Endothelial cell of umbilical vein (primary cell): ENCODE results near the gene VTI1A. TPM values are rescaled to one million over a fixed set of nuclear protein-coding genes. Genes with fewer than 3 reads are reported as not detected.

Experiments used
- BruUV-seq: library from RNA; stranded (reverse); fragments of 400-500 nt; replicated peaks from 2 replicates; lab custom pipeline; 2021; lab: Mats Ljungman, UMichigan
- CTCF ChIA-PET: fragments of 300-600, 350-600 bp; sonication (Branson Sonifier 250); formaldehyde crosslinking; loops from one replicate; lab custom pipeline; 2021; ENCODE audit warnings: antibody characterized with exemption, inconsistent platforms; lab: Charles Lee
- POLR2A ChIA-PET: fragments of 300-600, 350-600 bp; sonication (Branson Sonifier 250); formaldehyde crosslinking; loops from one replicate; lab custom pipeline; 2021; ENCODE audit warnings: antibody characterized with exemption, inconsistent platforms; lab: Charles Lee
- DNase-seq: peaks from one replicate; pipeline ENCODE4 v3.0.0-alpha.2; 2011; ENCODE audit warnings: low read depth, low spot score
- FAIRE-seq: peaks from 2 replicates; lab custom pipeline; 2011; peaks lifted over from hg19 to GRCh38; lab: Jason Lieb, UNC
- H2AFZ ChIP-seq: 2 replicates; pipeline ENCODE4 v1.6.0; 2012; ENCODE audit warnings: low read depth, low read length, control low read depth, inconsistent platforms
- H3K27ac ChIP-seq: 2 replicates; pipeline ENCODE4 v1.5.1; 2011; ENCODE audit warnings: low read depth, mild to moderate bottlenecking, control low read depth, low read length, moderate library complexity; ENCODE audit not compliant: insufficient read depth
- H3K27me3 ChIP-seq, 2 experiments: 2 replicates each; pipeline versions ENCODE4 v1.6.0 to v1.6.1; 2011; ENCODE audit warnings: low read length in 2 of 2, mixed read lengths in 1 of 2; ENCODE audit not compliant: control insufficient read depth in 2 of 2, insufficient read depth in 2 of 2
- H3K36me3 ChIP-seq, 2 experiments: 2 replicates in 1 of 2; 3 replicates in 1 of 2; pipeline ENCODE4 v1.5.1; 2011; ENCODE audit warnings: low read length in 2 of 2, mild to moderate bottlenecking in 1 of 2, moderate library complexity in 1 of 2; ENCODE audit not compliant: control insufficient read depth in 2 of 2, insufficient read depth in 2 of 2; ENCODE audit errors: extremely low read depth in 1 of 2
- H3K4me1 ChIP-seq: 3 replicates; pipeline ENCODE4 v1.5.1; 2011; ENCODE audit warnings: mild to moderate bottlenecking, low read length; ENCODE audit not compliant: control insufficient read depth, insufficient read depth; ENCODE audit errors: extremely low read depth
- H3K4me2 ChIP-seq: 2 replicates; pipeline ENCODE4 v1.6.1; 2011; ENCODE audit warnings: low read length, control low read depth, mixed read lengths; ENCODE audit not compliant: insufficient read depth
- H3K4me3 ChIP-seq, 3 experiments: fragments of 200-600 bp in 1 of 3; sonication (generic), shearing (Covaris generic) in 1 of 3; replicated peaks in 1 of 3; 2 replicates each; pipeline ENCODE4 v1.5.1; 2011 to 2016; ENCODE audit warnings: control low read depth in 3 of 3, low read length in 3 of 3, mild to moderate bottlenecking in 2 of 3, inconsistent platforms in 1 of 3, low read depth in 1 of 3, moderate library complexity in 1 of 3; ENCODE audit not compliant: insufficient read depth in 1 of 3
- H3K79me2 ChIP-seq: 2 replicates; pipeline ENCODE4 v1.6.0; 2012; ENCODE audit warnings: low read length, inconsistent platforms; ENCODE audit not compliant: control insufficient read depth, insufficient read depth
- H3K9ac ChIP-seq: replicated peaks from 2 replicates; pipeline ENCODE3; 2011; ENCODE audit warnings: low read length, control low read depth; ENCODE audit not compliant: insufficient read depth; ENCODE audit errors: extremely low read depth
- H3K9me1 ChIP-seq: replicated peaks from 3 replicates; pipeline ENCODE4 v1.6.0; 2011; ENCODE audit warnings: mild to moderate bottlenecking, low read length; ENCODE audit not compliant: control insufficient read depth, insufficient read depth; ENCODE audit errors: extremely low read depth
- H3K9me3 ChIP-seq: replicated peaks from 2 replicates; pipeline ENCODE4 v1.5.1; 2012; ENCODE audit warnings: low read length, inconsistent platforms; ENCODE audit not compliant: control insufficient read depth, insufficient read depth
- H4K20me1 ChIP-seq: replicated peaks from 2 replicates; pipeline ENCODE3; 2011; ENCODE audit warnings: mild to moderate bottlenecking, low read length; ENCODE audit not compliant: control insufficient read depth, insufficient read depth; ENCODE audit errors: extremely low read depth
- EZH2 ChIP-seq: IDR thresholded peaks from 2 replicates; pipeline ENCODE4 v1.6.1; 2012; ENCODE audit warnings: borderline replicate concordance, low read depth, mild to moderate bottlenecking, moderate library complexity, low read length, inconsistent platforms; ENCODE audit not compliant: severe bottlenecking
- FOS ChIP-seq: IDR thresholded peaks from 2 replicates; pipeline ENCODE4 v1.6.1; 2011; ENCODE audit warnings: mild to moderate bottlenecking, low read length, moderate library complexity, borderline replicate concordance; ENCODE audit not compliant: insufficient read depth
- GATA2 ChIP-seq: IDR thresholded peaks from 2 replicates; pipeline ENCODE4 v1.7.0; 2011; ENCODE audit warnings: low read depth, mild to moderate bottlenecking, moderate library complexity, mixed read lengths, low read length; ENCODE audit not compliant: insufficient read length, insufficient read depth
- JUN ChIP-seq: IDR thresholded peaks from 2 replicates; pipeline ENCODE4 v1.6.1; 2011; ENCODE audit warnings: borderline replicate concordance, low read depth; ENCODE audit not compliant: insufficient read length, insufficient read depth
- MYC ChIP-seq: IDR thresholded peaks from one replicate; pipeline ENCODE4 v1.6.1; 2011; ENCODE audit warnings: mild to moderate bottlenecking, low read depth, low read length
- POLR2A ChIP-seq: IDR thresholded peaks from 2 replicates; pipeline ENCODE4 v1.6.1; 2012; ENCODE audit warnings: low read depth, mild to moderate bottlenecking, control low read depth, low read length
- POLR2AphosphoS5 ChIP-seq: IDR thresholded peaks from 2 replicates; pipeline ENCODE4 v1.6.1; 2012; ENCODE audit warnings: low read depth, mild to moderate bottlenecking, control low read depth, low read length, moderate library complexity; ENCODE audit not compliant: insufficient read depth
- dilution Hi-C: fragments of 300-500 bp; cut with MboI; formaldehyde crosslinking; loops from one replicate; pipeline ENCODE4 v1.15.0; 2019; ENCODE audit warnings: low sequenced_read_pairs; ENCODE audit not compliant: extremely low pct_ligation_motif_present
- intact Hi-C: fragments of 100-400 bp; cut with micrococcal nuclease; formaldehyde crosslinking; loops from one replicate; pipeline ENCODE4 v1.10.0; 2022
- polyA plus RNA-seq, 4 experiments: library from polyadenylated mRNA; depleted of rRNA in 3 of 4; stranded (reverse) in 3 of 4; unstranded in 1 of 4; fragments of >200 nt; gene quantifications; 2 replicates each; pipeline versions ENCODE4 v1.2.1 to v1.2.3, GENCODE V29; 2011 to 2012; ENCODE audit warnings: missing spikeins in 1 of 4
- total RNA-seq: library from RNA; stranded (reverse); gene quantifications from 2 replicates; pipeline ENCODE4 v1.2.3, GENCODE V29; 2021
- TF ChIP-seq, protein P1 (sequence below): IDR thresholded peaks from 2 replicates; pipeline ENCODE4 v1.6.1; 2011; ENCODE audit not compliant: insufficient read depth, insufficient read length
- TF ChIP-seq, protein P2 (sequence below), 2 donors: IDR thresholded peaks; 1 replicate in 1 of 2; 2 replicates in 1 of 2; pipeline ENCODE4 v1.5.1; 2011; ENCODE audit warnings: low read length in 2 of 2, mild to moderate bottlenecking in 2 of 2, moderate library complexity in 2 of 2, control low read depth in 1 of 2, inconsistent platforms in 1 of 2, low read depth in 1 of 2; ENCODE audit not compliant: insufficient read depth in 1 of 2; ENCODE audit errors: extremely low read depth in 1 of 2

The VTI1A gene
- total and polyA plus RNA-seq, 2 donors (not counting 3 experiments of a cell fraction or from before 2014, with no cell fraction given): 10.8 to 35.6 TPM

DNA sequence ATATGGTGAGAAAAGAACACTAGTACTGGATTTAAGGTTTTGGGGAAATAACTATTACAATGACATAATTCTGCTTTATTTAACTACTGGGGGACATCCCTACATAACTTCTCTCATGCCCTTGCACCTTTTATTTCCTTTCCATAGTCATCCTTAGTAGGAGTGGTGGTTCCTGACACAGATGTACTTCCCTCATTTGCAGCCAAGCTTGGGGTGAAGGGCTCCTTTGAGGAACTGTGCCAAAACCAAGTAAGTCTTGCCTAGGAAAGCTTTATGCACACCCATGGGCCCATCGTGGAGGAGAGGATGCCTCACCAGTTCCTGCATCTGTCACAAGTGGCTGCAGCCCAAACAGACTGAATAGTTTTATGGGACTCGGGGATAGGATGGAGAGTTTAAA, 20.9 kb upstream of the VTI1A start:
- H3K9me3 ChIP-seq: no peaks in the 10 kb centered on the region
- H3K4me2 ChIP-seq: no peak overlapping the region
- H2AFZ ChIP-seq: no peak overlapping the region
- dilution Hi-C loops (no loop called here), intact Hi-C loops (no loop called here)
- no peaks in the 10 kb centered on the region for H4K20me1 ChIP-seq
- FAIRE-seq: no peak
- no peaks in the 10 kb centered on the region for H3K79me2 ChIP-seq
- CTCF ChIA-PET: interaction anchor here (0.6 to 1.7 kb wide), 6 partner anchors 9 to 1029 kb away, joined by 3 to 22 read pairs (median 3); no protein-coding TSS in a partner anchor
- POLR2A ChIA-PET: no interaction called here
- no peak for DNase-seq
- no peak overlapping the region for H3K27ac ChIP-seq
- TF ChIP-seq, protein P1, sequence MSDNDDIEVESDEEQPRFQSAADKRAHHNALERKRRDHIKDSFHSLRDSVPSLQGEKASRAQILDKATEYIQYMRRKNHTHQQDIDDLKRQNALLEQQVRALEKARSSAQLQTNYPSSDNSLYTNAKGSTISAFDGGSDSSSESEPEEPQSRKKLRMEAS: no peak
- TF ChIP-seq GATA2 (no peak), MYC (no peak), POLR2AphosphoS5 (no peak), FOS (no peak), JUN (no peak), EZH2 (no peak), POLR2A (no peak)
- TF ChIP-seq, protein P2, sequence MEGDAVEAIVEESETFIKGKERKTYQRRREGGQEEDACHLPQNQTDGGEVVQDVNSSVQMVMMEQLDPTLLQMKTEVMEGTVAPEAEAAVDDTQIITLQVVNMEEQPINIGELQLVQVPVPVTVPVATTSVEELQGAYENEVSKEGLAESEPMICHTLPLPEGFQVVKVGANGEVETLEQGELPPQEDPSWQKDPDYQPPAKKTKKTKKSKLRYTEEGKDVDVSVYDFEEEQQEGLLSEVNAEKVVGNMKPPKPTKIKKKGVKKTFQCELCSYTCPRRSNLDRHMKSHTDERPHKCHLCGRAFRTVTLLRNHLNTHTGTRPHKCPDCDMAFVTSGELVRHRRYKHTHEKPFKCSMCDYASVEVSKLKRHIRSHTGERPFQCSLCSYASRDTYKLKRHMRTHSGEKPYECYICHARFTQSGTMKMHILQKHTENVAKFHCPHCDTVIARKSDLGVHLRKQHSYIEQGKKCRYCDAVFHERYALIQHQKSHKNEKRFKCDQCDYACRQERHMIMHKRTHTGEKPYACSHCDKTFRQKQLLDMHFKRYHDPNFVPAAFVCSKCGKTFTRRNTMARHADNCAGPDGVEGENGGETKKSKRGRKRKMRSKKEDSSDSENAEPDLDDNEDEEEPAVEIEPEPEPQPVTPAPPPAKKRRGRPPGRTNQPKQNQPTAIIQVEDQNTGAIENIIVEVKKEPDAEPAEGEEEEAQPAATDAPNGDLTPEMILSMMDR (IDR thresholded peaks at IDR 0.05; ENCODE audit: extremely low read depth in 1 of 2, insufficient read depth in 1 of 2, low read depth in 1 of 2, low read length in 2 of 2): no peak
- peaks cover 2 to 3% of the 10 kb centered on the region in 2 experiments for H3K36me3 ChIP-seq
- H3K4me1 ChIP-seq: no peaks in the 10 kb centered on the region
- H3K9me1 ChIP-seq: no peaks in the 10 kb centered on the region
- no TSS peak for BruUV-seq
- no peak overlapping the region for H3K4me3 ChIP-seq
- H3K27me3 ChIP-seq: no peaks in the 10 kb centered on the region
- no peak overlapping the region for H3K9ac ChIP-seq
